ENCODE results near the gene TEK.

DNA sequence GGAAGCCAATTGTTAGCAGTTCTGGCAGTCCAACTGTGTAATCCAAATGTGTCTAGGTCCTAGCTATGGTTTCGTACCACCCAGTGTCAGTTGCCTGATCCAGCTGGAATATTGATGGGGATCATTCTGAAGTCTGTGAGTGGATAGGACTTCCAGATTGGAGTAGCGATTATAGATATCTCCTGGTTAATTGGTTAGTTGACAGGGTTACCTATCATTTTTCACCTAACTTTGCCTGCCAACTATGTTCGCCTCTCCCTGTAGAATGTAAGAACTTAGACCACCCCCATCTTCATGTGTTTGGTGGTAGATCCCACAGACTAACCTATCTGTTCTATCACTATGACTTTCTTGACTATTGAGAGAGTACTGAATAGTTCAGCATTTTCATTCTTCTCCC, 59.9 kb downstream of the TEK start:
- TF ChIP-seq, protein P1, sequence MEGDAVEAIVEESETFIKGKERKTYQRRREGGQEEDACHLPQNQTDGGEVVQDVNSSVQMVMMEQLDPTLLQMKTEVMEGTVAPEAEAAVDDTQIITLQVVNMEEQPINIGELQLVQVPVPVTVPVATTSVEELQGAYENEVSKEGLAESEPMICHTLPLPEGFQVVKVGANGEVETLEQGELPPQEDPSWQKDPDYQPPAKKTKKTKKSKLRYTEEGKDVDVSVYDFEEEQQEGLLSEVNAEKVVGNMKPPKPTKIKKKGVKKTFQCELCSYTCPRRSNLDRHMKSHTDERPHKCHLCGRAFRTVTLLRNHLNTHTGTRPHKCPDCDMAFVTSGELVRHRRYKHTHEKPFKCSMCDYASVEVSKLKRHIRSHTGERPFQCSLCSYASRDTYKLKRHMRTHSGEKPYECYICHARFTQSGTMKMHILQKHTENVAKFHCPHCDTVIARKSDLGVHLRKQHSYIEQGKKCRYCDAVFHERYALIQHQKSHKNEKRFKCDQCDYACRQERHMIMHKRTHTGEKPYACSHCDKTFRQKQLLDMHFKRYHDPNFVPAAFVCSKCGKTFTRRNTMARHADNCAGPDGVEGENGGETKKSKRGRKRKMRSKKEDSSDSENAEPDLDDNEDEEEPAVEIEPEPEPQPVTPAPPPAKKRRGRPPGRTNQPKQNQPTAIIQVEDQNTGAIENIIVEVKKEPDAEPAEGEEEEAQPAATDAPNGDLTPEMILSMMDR (IDR thresholded peaks at IDR 0.05; ENCODE audit: low read depth, low read length, poor library complexity, severe bottlenecking) = no peak
- TF ChIP-seq EZH2phosphoT487 (IDR thresholded peaks at IDR 0.05; ENCODE audit: borderline replicate concordance, low read length) = no peak

Measured in DOHH2 (cell line).